RWPE2 (cell line): ENCODE measurements around the gene VGLL4.

Source experiments
- ATAC-seq: fragments of 200-7000 bp; cut with Tn5 transposase; 3 replicates; pipeline ENCODE4 v1.9.1; 2021; ENCODE audit warnings: low read depth
- DNase-seq: peaks from one replicate; pipeline ENCODE4 v3.0.0-alpha.2; 2020; ENCODE audit warnings: low spot score
- H3K27ac ChIP-seq: fragments of 450-650 bp; 2 replicates; pipeline ENCODE4 v1.5.1; 2017; ENCODE audit warnings: mild to moderate bottlenecking; ENCODE audit not compliant: poor library complexity, severe bottlenecking
- H3K27me3 ChIP-seq: fragments of 250-450 bp; sonication (Bioruptor Pico); 2 replicates; pipeline ENCODE4 v1.5.1; 2021; ENCODE audit warnings: mild to moderate bottlenecking, moderate library complexity; ENCODE audit not compliant: insufficient read depth, poor library complexity, severe bottlenecking
- H3K36me3 ChIP-seq: fragments of 250-450 bp; sonication (Bioruptor Pico); 2 replicates; pipeline ENCODE4 v1.5.1; 2020; ENCODE audit warnings: low read depth, mild to moderate bottlenecking, moderate library complexity
- H3K4me1 ChIP-seq: fragments of 250-450 bp; sonication (Bioruptor Pico); 2 replicates; pipeline ENCODE4 v1.5.1; 2021; ENCODE audit warnings: mild to moderate bottlenecking, moderate library complexity; ENCODE audit not compliant: insufficient read depth, poor library complexity, severe bottlenecking
- H3K4me3 ChIP-seq: fragments of 250-450 bp; sonication (Bioruptor Pico); 2 replicates; pipeline ENCODE4 v1.5.1; 2021; ENCODE audit warnings: mild to moderate bottlenecking, moderate library complexity; ENCODE audit not compliant: severe bottlenecking
- H3K9me3 ChIP-seq: fragments of 250-450 bp; sonication (Bioruptor Pico); 2 replicates; pipeline ENCODE4 v1.5.1; 2021; ENCODE audit warnings: mild to moderate bottlenecking, moderate library complexity; ENCODE audit not compliant: severe bottlenecking
- TF ChIP-seq, protein P1 (sequence below): fragments of 450-650 bp; IDR thresholded peaks from one replicate; pipeline ENCODE4 v1.5.1; 2017; ENCODE audit warnings: mild to moderate bottlenecking, moderate library complexity; ENCODE audit not compliant: poor library complexity, severe bottlenecking

VGLL4 gene

DNA sequence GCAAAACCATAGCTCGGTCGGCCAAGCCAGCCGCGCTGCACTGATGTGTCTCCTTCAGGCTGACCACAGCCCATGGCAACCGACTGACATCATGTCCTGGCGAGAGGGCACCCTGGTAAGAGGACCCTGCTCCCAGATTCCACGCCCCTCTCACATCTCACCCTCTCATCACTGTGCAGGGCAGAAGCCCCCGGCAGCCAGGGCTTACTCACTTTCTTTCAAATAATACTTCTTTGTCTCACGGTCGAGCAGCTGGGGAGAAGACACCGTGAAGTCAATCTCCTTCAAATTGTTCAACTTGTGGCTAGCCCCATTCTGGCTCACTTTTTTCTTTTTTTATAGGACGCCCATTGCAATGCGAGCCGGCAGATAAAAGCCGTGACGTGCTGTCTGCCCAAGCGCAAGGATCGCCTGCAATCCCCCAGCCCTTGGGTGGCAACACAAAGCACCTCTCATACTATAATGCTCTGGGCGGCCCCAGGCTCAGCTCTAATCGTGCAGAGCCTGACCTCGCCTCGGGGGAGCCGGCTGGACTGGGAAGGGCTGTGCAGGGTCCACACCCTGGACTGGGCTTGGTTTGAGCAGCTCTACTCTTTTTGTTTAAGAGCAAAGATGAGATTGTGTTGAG is 33.6 kb downstream of the VGLL4 start:
- DNase-seq (no peak), ATAC-seq (0 out of 3 replicates have a peak, but pooled peaks have one; percentile 28)
- Histone ChIP-seq H3K27ac (no peak overlapping the region), H3K9me3 (no peaks in the 10 kb centered on the region), H3K27me3 (no peaks in the 10 kb centered on the region), H3K36me3 (0 out of 2 replicates have a peak, but pooled peaks cover 3% of the 10 kb centered on the region), H3K4me1 (peaks cover 37% of the 10 kb centered on the region), H3K4me3 (no peak overlapping the region)
- TF ChIP-seq, protein P1, sequence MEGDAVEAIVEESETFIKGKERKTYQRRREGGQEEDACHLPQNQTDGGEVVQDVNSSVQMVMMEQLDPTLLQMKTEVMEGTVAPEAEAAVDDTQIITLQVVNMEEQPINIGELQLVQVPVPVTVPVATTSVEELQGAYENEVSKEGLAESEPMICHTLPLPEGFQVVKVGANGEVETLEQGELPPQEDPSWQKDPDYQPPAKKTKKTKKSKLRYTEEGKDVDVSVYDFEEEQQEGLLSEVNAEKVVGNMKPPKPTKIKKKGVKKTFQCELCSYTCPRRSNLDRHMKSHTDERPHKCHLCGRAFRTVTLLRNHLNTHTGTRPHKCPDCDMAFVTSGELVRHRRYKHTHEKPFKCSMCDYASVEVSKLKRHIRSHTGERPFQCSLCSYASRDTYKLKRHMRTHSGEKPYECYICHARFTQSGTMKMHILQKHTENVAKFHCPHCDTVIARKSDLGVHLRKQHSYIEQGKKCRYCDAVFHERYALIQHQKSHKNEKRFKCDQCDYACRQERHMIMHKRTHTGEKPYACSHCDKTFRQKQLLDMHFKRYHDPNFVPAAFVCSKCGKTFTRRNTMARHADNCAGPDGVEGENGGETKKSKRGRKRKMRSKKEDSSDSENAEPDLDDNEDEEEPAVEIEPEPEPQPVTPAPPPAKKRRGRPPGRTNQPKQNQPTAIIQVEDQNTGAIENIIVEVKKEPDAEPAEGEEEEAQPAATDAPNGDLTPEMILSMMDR, result no peak

DNA sequence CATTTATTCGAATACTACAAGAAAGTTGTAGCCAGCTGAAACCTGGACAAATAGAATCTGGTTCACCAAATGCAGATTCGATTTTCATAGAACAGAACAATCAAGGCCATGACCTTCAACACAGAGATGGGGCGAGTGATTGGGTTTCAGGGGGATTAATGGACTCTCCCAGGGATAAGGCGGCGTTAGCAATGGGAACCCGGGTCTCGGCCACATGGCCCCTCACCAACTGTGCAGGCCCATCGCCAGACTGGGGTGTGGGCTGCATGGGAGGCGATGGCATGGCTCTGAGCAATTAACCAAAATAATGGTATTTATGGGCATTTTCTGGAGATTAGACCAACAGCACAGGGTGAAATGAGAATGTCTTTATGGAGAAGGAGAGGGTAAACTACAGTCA is 34.2 kb downstream of the VGLL4 start:
- no peaks in the 10 kb centered on the region for H3K27me3 ChIP-seq
- H3K9me3 ChIP-seq, result no peaks in the 10 kb centered on the region
- TF ChIP-seq, protein P1, result no peak
- H3K4me3 ChIP-seq, result no peak overlapping the region
- ATAC-seq, result no peak
- no peak for DNase-seq
- H3K27ac ChIP-seq, result peak overlapping the region; percentile 62
- peaks cover 40% of the 10 kb centered on the region for H3K4me1 ChIP-seq
- H3K36me3 ChIP-seq, result 0 out of 2 replicates have a peak, but pooled peaks cover 3% of the 10 kb centered on the region

DNA sequence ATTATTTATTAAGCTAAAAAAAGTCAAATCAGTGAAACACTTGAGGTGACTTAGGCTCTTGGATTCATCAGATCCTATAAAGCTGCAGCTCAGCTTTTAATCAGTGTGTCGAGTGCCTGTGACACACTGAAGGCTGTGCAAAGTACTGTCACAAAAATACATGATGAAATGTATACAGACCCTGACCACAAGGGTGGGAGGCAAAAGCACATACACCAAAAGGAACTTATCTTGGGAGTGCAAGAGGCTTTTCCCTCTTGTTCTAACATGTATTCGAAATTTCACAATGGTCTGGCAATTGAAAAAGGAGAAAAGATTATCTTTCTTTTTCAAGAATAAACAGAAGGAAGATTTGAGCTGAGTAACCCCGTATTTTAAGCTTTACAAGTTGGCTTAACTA is 35.9 kb downstream of the VGLL4 start:
- TF ChIP-seq, protein P1, result no peak
- DNase-seq (no peak), ATAC-seq (peak; percentile 31; the same call in 2 of the 3 replicates)
- Histone ChIP-seq H3K4me1 (peaks cover 43% of the 10 kb centered on the region), H3K4me3 (no peak overlapping the region), H3K27me3 (no peaks in the 10 kb centered on the region), H3K27ac (peak overlapping the region; percentile 62), H3K9me3 (no peaks in the 10 kb centered on the region), H3K36me3 (0 out of 2 replicates have a peak, but pooled peaks cover 3% of the 10 kb centered on the region)

DNA sequence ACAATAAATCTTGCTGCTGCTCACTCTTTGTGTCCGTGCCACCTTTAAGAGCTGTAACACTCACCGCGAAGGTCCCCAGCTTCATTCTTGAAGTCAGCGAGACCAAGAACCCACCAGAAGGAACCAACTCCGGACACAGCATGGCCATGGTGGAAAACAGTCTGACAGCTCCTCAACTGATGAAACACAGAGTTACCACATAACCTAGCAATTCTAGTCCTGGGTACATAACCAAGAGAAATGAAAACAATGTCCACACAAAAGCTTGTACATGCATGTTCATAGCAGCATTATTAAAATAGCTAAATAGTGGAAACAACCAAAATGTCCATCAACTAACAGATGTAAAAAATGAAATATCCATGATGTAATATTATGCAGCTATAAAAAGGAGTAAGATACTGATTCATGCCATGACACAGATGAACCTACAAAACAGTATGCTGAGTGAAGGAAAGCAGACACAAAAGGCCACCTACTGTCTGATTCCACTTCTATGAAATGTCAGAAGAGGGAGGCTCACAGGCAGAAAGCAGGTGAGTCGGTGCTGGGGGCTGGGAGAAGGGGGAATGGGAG is 36.8 kb downstream of the VGLL4 start:
- Histone ChIP-seq H3K27ac (peak overlapping the region; percentile 62), H3K27me3 (no peaks in the 10 kb centered on the region), H3K4me3 (no peak overlapping the region), H3K4me1 (peaks cover 50% of the 10 kb centered on the region), H3K9me3 (no peaks in the 10 kb centered on the region), H3K36me3 (0 out of 2 replicates have a peak, but pooled peaks cover 3% of the 10 kb centered on the region)
- TF ChIP-seq, protein P1, result no peak
- DNase-seq (no peak), ATAC-seq (peak; percentile 28; the same call in 1 of the 3 replicates)
